ENCODE data around the gene CLNK.

CLNK gene

DNA sequence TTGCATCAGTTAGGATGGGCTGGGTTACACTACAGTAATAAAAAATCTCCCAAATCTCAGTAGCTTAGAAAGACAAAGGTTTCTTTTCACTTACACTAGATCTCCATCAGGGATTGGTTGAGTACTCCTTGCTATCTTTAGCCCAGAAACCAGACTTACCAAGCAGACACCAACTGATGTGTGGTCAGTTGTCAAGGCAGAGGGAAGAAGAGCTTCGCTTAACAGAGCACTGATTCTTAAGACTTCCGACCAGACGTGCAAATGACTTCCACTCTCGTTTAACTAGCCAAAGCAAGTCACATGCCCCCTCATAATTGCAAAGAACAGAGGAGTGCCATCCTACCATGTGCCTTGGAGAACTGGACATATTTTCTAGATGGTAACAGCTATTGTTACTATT is 221.7 kb downstream of the CLNK start:
- no peak overlapping the region for H3K4me3 ChIP-seq (ENCODE audit: low read depth, low read length, poor library complexity, severe bottlenecking)
- H2AFZ ChIP-seq (ENCODE audit: low read length): no peak overlapping the region
- H3K4me2 ChIP-seq (ENCODE audit: low read length): no peak overlapping the region
- H3F3A ChIP-seq (ENCODE audit: insufficient read depth, low read length): no peaks in the 10 kb centered on the region
- no peaks in the 10 kb centered on the region for H3K9me3 ChIP-seq (ENCODE audit: low read length)
- TF ChIP-seq EZH2 (IDR thresholded peaks at IDR 0.05; ENCODE audit: borderline replicate concordance, low read length): no peak
- TF ChIP-seq, protein P1, sequence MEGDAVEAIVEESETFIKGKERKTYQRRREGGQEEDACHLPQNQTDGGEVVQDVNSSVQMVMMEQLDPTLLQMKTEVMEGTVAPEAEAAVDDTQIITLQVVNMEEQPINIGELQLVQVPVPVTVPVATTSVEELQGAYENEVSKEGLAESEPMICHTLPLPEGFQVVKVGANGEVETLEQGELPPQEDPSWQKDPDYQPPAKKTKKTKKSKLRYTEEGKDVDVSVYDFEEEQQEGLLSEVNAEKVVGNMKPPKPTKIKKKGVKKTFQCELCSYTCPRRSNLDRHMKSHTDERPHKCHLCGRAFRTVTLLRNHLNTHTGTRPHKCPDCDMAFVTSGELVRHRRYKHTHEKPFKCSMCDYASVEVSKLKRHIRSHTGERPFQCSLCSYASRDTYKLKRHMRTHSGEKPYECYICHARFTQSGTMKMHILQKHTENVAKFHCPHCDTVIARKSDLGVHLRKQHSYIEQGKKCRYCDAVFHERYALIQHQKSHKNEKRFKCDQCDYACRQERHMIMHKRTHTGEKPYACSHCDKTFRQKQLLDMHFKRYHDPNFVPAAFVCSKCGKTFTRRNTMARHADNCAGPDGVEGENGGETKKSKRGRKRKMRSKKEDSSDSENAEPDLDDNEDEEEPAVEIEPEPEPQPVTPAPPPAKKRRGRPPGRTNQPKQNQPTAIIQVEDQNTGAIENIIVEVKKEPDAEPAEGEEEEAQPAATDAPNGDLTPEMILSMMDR (IDR thresholded peaks at IDR 0.05; ENCODE audit: low read length): no peak
- no peaks in the 10 kb centered on the region for H3K36me3 ChIP-seq (ENCODE audit: insufficient read depth, low read length)
- no peaks in the 10 kb centered on the region for H3K79me2 ChIP-seq (ENCODE audit: insufficient read depth, low read length)
- peaks cover 6% of the 10 kb centered on the region for H3K4me1 ChIP-seq (ENCODE audit: insufficient read depth, low read length, severe bottlenecking)
- no peak overlapping the region for H3K9ac ChIP-seq (ENCODE audit: low read length)
- no peaks in the 10 kb centered on the region for H4K20me1 ChIP-seq (ENCODE audit: insufficient read depth, low read length)
- H3K27ac ChIP-seq (ENCODE audit: low read depth, low read length, poor library complexity, severe bottlenecking): no peak overlapping the region
- H3K27me3 ChIP-seq (ENCODE audit: insufficient read depth, low read length): no peaks in the 10 kb centered on the region
- no peaks in the 10 kb centered on the region for H3K9me2 ChIP-seq (ENCODE audit: low read depth, low read length)

DNA sequence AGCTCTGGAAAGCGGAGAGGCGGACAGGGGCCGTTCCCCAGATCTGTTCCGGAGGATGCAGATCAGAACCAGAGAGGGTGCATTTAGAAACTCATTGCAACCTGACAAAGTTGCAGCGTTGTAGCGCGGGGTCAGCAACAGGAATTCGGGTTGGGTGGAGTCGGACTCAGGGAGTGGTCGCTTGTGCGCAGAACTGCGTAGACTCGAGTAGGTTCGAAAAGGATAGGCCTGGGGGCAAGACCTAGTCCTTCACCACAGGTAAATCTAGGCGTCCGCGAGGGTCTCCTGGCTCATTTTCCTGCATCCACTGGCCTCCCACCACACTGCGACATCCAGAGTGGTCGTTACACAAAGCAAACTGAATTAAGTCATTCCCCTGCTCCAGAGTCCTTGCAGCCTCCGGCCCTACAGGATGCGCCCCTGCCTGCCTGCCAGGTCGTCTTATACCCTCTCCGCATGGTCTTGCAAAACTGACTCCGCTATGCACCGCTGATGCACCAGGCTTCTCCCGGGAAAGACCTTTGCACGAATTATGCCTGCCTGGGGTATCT is 222.6 kb downstream of the CLNK start:
- H3K27ac ChIP-seq (ENCODE audit: low read depth, low read length, poor library complexity, severe bottlenecking): no peak overlapping the region
- H2AFZ ChIP-seq (ENCODE audit: low read length): no peak overlapping the region
- H3K9me2 ChIP-seq (ENCODE audit: low read depth, low read length): no peaks in the 10 kb centered on the region
- no peak overlapping the region for H3K4me3 ChIP-seq (ENCODE audit: low read depth, low read length, poor library complexity, severe bottlenecking)
- H3K9ac ChIP-seq (ENCODE audit: low read length): no peak overlapping the region
- no peaks in the 10 kb centered on the region for H3K9me3 ChIP-seq (ENCODE audit: low read length)
- H3F3A ChIP-seq (ENCODE audit: insufficient read depth, low read length): no peaks in the 10 kb centered on the region
- H3K4me1 ChIP-seq (ENCODE audit: insufficient read depth, low read length, severe bottlenecking): peaks cover 12% of the 10 kb centered on the region
- no peaks in the 10 kb centered on the region for H3K36me3 ChIP-seq (ENCODE audit: insufficient read depth, low read length)
- no peak overlapping the region for H3K4me2 ChIP-seq (ENCODE audit: low read length)
- H3K79me2 ChIP-seq (ENCODE audit: insufficient read depth, low read length): no peaks in the 10 kb centered on the region
- H4K20me1 ChIP-seq (ENCODE audit: insufficient read depth, low read length): no peaks in the 10 kb centered on the region
- H3K27me3 ChIP-seq (ENCODE audit: insufficient read depth, low read length): no peaks in the 10 kb centered on the region
- TF ChIP-seq, protein P1 (IDR thresholded peaks at IDR 0.05; ENCODE audit: low read length): no peak
- no peak for TF ChIP-seq EZH2 (IDR thresholded peaks at IDR 0.05; ENCODE audit: borderline replicate concordance, low read length)

DNA sequence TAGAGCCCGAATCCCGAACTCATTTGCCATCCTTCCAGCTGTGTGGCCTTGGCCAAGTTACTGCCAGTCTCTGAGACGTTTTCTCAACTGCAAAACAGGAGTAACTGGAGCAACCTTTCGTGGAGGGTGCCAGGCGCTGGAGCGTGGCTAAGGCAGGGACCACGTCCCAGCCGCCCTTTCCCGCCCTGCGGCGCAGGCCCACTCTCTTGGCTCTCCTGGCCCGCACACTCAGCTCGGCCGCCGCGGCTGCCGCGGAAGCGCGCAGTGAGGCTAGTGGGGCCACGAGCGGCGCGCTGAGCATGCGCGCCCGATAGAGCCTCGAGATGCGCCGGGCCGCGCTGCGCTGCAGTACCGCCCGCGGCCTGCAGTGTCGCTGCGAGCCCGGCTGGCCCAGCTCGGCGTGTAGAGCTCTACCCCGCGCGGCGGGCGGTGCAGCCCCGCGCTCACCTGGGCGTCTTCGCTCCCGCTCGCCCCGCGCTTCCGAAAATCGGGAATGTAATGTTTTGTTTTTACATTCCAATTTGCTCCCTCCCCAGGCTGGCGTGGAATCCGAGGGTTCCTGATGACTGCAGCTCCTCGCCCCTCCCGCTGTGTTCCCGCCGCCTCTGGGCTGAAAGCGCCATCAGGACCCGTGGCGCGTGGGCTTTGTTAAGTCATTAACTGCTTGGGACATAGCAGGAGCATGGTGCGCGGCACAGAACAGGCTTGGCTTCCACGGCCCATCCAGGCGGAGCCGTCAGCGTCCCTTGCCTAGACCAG is 223.3 kb downstream of the CLNK start:
- peaks cover 14% of the 10 kb centered on the region for H3K4me1 ChIP-seq (ENCODE audit: insufficient read depth, low read length, severe bottlenecking)
- H3K9ac ChIP-seq (ENCODE audit: low read length): peak overlapping the region; percentile 37; the same call in 1 of the 2 replicates
- H3K9me3 ChIP-seq (ENCODE audit: low read length): no peaks in the 10 kb centered on the region
- H3K4me3 ChIP-seq (ENCODE audit: low read depth, low read length, poor library complexity, severe bottlenecking): peak overlapping the region; percentile 45
- no peak overlapping the region for H2AFZ ChIP-seq (ENCODE audit: low read length)
- H3K9me2 ChIP-seq (ENCODE audit: low read depth, low read length): no peaks in the 10 kb centered on the region
- H3K36me3 ChIP-seq (ENCODE audit: insufficient read depth, low read length): no peaks in the 10 kb centered on the region
- H3K79me2 ChIP-seq (ENCODE audit: insufficient read depth, low read length): no peaks in the 10 kb centered on the region
- H4K20me1 ChIP-seq (ENCODE audit: insufficient read depth, low read length): no peaks in the 10 kb centered on the region
- H3K27me3 ChIP-seq (ENCODE audit: insufficient read depth, low read length): no peaks in the 10 kb centered on the region
- peak overlapping the region; percentile 67 for H3K4me2 ChIP-seq (ENCODE audit: low read length)
- TF ChIP-seq, protein P1 (IDR thresholded peaks at IDR 0.05; ENCODE audit: low read length): peak; percentile 35
- TF ChIP-seq EZH2 (IDR thresholded peaks at IDR 0.05; ENCODE audit: borderline replicate concordance, low read length): no peak
- H3K27ac ChIP-seq (ENCODE audit: low read depth, low read length, poor library complexity, severe bottlenecking): no peak overlapping the region
- H3F3A ChIP-seq (ENCODE audit: insufficient read depth, low read length): no peaks in the 10 kb centered on the region

Measured in OCI-LY1 (cell line).